Measurements from ENCODE around the gene SRRM3.

- no peak for TF ChIP-seq CTCF (conservative IDR thresholded peaks at IDR 0.05)
- no peak for TF ChIP-seq EZH2 (IDR thresholded peaks at IDR 0.05; ENCODE audit: low read depth)
Measured at GRCh38 chr7:76302347-76303201, 100.9 kb downstream of the SRRM3 start, which contains the start of gene HSPB1.

All from PC-9 (cell line).